GM19240 (cell line): ENCODE results near the gene ARMC3.
A peak's percentile ranks its signal among the peaks of the same experiment; 100 is the strongest.

Experiments used
- DNase-seq: peaks from one replicate; pipeline ENCODE4 v3.0.0; 2011; ENCODE audit warnings: low spot score; ENCODE audit not compliant: insufficient read length

Gene ARMC3

DNA sequence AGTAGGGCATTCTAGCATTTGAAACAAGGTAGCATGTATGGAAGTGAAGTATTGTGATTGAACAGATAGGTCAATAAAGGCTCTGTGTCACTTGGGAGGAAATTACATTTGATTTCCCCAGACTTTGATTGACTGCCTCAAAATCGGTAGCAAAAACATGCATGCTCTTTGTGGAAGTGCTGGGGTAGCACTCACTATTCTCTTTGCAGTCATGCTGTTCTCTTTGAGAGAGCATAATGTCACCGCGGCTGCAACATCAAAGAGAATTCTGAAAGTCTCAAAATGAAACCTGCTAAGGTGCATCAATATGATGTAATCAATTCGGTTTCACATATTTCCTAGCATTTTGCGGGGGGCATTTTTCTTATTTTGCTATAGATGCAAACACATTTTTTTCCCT, 64.2 kb downstream of the ARMC3 start:
- DNase-seq, result no peak

DNA sequence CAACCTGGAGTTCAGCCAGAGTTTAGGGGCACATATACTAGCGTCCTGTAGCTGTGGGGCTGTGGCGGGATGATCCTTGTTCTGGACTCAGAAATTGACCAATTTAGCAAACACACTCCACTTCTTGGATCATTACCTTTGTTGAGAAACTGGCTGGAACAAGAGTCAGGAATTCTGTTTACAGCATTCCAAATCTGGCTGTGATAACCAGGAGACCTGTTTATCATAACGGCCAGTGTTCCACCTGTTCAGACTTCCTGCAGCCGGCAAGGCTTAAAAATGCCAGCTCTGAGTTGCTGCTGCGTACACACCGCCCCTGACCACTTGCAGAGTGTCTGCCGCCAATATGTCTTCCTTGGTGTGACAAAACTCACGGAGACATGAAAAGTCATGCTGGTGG, 64.8 kb downstream of the ARMC3 start:
- no peak for DNase-seq

DNA sequence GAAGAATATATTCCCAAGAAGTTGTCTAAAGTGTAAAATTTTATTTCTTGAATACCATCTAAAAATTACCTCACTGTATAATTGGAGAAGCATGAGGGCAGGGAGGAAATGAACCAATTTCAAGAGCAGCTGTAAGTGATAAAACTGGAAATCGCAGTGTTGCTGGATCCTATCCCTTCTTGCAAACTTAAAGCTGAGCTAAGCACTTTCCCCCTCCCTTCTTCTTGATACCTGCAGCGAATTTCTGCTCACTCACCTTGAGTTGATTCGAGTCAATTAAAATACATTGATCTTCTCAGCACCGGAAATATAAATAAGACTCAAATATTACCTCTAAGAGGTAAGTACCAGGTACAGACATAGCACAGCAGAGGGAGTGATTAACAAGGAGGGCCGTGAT, 65.5 kb downstream of the ARMC3 start:
- DNase-seq, result no peak

DNA sequence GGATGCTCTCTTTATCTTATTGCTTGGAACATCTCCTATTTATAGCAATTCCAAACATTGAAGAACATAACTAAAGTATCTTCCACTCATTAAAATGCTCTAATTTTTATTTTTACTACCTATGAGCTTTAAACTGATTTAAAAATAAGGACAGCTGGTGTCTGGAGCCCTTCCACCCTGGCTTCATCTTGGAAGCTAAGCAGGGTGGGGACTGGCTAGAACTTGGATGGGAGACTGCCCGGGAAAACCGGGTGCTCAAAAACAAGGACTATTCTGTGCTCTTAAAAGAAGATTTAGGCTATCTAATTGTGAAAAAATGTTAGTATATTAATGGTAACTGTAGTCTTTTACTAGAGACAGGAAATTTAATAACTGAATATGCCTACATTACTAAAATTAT, 69.2 kb downstream of the ARMC3 start:
- DNase-seq, result no peak

DNA sequence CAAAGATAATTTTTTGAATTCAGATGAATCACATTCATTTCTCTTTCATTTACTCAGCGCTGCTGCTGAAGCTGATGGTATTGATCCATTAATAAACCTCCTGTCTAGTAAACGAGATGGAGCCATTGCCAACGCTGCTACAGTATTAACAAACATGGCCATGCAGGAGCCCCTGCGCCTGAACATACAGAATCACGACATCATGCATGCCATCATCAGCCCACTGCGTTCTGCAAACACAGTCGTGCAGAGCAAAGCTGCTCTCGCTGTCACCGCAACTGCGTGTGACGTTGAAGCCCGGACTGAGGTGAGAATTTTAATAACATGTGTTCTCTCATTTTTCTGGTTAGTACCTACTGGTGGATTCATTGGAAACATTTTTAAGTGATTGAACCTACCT, 70.2 kb downstream of the ARMC3 start:
- DNase-seq, result no peak

DNA sequence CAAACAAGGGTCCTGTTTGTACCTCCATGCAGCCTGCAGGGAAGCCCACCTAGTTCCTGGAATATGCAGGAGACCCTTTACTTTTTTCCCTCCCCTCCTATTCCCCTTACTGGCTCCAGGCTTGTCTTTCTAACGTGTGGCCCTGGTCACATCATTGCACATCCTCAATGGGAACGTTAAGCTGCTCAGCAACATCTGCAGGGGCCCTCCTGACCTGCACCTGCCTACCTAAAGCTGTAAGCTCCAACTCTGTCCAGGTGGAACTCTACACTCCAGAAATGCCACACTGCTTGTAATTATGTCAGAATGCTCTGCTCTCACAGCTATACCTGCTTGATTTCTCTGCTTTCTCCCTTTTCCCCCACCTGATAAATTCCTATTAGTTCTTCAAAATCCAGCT, 72.1 kb downstream of the ARMC3 start:
- no peak for DNase-seq

DNA sequence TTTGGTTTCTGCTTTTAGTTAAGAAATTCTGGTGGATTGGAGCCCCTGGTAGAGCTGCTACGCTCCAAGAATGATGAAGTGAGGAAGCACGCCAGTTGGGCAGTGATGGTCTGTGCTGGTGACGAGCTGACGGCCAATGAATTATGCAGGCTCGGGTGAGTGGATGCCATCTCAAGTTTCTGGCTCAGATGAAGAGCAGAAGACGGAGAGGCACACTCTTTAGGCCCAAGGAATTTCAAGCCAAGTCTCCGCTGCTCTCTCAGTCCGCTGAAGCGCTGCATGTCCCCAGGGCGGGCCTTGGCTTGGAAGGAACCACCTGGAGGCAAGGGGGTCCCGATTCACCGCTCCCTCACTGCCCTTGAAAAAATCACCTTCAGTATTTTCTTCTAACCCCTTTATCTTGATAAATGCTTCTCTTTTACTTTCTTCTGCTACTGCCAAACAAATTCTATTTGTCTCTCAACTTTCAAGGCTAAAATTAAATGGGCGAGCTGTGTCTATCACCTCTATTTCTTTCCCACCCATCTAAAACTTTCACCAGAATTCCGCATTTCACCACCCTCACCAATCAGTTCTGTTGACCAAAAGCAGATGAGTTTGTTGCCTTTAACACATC, 74.2 kb downstream of the ARMC3 start:
- DNase-seq, result no peak

DNA sequence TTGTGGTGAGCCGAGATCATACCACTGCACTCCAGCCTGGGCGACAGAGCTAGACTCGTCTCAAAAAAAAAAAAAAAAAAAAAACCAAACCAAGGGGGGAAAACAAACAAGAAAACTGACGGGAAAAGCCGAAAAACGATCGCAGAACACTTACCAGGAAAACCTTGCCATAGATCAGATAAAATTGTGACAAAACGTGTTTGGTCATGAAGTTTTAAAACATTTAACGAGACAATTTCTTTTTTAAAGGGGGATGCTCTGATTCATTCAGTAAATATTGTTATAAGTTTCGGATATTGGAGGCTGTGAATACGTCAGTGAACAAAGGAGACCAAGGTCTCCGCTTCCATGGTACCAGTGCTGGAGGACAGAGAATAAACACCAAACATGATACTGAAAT, 77.3 kb downstream of the ARMC3 start:
- no peak for DNase-seq

DNA sequence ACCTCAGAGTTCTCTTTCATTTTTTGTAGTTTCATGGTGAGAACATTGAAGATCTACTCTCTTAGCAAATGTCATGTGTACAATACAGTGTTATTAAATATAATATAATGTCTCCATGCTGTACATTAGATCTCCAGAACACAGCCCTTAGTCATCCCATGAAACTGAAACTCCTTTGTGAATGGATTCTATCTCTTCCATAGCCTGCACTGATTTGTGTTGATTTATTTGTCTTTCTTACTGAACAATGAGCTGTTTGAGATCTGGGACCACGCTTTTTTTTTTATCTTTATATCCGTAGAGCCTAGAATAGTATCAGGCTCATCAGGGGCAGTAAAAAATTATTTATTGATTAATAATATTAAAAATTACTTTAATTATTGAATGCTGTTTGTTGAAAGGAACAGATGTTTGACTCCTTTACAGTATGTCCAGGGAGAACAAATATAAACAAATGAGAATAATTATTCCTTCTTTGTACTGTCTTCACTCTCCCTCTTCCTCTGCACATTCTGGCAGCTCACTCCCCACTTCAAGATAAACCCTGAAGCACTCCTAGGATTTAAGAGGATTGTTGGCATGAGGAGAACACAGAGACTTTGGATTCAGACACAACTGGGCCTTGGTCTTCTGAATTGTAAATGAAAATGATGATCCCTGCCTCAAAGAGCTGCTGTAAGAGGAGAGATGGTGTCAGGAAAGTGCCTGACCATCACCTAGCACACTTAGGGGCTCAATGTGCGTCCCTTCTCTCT, 85.9 kb downstream of the ARMC3 start:
- DNase-seq, result no peak

DNA sequence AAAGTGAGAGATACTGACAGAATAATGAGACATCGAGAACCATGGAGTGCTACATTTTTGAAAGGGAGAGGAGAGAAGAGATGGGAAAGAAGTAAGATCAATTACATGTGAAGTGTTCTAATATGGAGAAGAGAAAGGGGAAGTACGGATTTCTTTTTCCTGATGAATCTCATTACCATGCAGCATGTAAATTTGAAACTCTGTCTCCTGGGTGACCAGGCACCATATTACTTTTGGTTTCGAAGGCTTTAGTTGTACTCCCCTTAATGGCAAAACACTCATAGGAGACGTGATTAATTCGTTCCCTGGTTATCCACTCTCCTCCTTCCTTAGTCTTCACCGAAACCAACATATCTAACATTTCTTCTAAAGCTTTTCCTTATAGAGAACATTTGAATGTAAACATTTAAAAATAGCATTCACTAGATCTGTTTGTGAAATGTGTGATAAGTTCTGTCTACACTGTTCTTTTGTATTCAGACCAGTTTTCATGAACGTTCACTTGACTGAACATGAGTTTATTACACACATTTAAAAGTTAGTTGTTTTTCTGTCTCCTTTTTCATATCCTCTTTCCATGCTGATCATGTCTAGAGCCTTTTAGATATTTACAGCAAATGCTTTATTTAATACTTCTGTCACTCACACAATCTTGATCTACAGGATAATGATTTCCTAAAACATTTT, 87.3 kb downstream of the ARMC3 start:
- peak; percentile 58 for DNase-seq

DNA sequence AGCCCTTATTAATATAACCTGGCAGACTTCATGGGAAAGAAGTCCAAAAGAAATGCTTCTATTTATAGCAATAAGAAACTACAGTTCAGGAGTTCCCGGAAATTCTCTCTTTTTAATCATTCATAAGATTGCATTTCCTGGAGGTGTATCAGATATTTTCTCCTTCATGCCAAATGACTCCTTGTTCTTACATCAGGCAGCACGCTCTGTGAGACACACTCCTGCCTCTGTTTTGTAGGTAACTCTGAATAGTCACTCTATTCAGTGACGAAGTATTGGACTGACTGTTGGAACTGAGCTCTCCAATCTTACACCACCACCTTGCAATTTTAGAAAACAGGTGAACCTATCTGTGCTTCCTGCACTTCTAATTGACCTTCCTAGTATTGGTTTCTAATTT, 88.8 kb downstream of the ARMC3 start:
- DNase-seq, result no peak

DNA sequence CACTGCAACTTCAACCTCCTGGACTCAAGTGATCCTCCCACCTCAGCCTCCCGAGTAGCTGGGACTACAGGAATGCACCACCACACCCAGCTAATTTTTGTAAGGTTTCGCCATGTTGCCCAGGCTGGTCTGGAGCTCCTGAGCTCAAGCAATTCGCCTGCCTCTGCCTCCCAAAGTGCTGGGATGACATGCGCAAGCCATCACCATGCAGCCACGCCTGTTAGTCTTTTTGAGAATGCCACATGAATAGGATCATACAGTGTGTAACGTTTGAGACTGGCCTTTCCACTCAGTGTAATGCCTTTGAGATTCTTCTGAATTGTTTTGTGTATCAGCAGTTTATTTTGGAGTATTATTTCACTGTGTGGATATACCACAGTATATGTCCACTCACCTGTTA, 91.8 kb downstream of the ARMC3 start:
- DNase-seq, result no peak

DNA sequence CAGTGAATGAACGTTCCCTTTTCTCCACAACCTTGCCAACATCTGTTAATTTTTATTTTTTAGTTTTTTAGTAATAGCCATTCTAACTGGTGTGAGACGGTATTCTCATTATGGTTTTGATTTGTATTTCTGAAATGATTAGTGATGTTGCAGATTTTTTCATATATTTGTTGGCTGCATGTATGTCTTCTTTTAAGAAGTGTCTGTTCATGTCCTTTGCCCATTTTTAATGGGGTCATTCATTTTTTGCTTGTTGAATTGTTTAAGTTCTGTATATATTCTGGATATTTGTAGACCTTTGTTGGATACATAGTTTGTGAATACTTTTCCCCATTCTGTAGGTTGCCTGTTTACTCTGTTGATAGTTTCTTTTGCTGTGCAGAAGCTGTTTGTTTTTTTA, 93.6 kb downstream of the ARMC3 start:
- no peak for DNase-seq

DNA sequence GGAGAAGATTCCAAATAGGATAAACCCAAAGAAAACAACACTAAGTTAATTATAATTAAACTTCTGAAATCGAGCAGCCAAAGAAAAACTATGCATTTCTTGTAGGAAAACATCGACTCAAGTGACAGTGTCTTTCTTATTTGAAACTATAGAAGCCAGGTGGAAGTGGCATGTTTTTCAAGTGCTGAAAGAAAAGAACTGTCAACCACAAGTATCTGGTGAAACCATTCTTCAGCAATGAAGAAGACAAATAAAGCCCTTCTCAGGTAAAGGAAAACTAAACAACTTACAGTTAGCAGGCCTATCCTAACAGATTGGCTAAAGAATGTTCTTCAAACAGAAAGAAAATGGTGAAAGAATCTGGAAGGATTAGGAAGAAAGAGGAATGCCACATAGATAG, 96.1 kb downstream of the ARMC3 start:
- DNase-seq, result no peak

DNA sequence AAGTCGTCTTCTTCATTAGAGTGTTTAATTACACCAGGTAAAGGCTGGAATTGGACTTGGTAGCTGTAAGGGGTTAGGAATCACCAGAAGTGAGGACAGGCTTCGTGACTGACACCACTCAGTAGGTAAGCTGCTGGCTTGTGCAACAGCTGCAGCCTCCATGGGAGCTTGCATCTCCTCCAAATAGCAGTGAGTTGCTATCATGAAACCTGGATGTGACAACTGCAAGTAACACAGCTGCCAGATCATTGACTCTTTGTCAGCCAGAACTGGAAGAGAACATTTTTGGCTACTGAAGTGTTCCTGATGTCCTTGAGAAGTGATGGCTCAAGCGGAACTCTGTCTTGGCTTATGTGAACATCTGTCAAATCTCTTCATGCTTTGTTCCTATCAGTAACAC, 103.5 kb downstream of the ARMC3 start:
- no peak for DNase-seq

DNA sequence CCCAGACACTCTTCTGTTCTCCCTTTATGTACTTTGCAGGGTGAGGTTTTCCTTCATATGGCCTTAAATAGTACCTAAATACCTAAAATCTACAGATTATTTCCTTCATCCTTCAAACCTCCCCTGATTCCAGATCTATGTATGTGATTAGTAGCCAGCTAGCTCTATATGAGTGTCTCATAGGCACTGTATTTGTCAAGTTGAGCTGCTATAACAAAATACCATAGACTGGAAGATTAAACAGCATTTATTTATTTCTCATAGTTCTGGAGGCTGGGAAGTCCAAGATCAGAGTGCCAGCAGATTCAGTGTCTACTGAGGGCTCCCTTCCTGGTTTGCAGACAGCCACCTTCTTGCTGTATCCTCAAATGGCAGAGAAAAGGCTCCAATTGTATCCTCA, 106.9 kb downstream of the ARMC3 start:
- DNase-seq, result no peak

DNA sequence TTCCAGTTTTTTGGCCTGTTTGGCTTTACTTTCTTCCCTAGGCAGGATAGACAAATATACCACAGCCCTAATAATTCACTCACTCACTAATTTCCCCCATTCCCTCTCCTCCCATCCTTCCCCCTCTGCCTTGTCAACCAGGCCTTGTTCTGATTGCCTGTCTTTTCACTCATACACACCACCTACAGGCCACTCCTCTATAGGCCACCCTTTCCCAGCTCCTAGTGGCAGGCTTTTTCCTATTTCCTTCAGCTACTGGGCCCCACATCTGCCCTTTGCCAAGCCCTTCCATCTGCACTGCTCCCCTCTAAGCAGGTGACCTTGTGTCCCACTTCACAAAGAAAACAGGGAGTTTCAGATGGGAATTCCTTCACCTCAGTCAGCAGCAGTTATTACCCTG, 107.7 kb downstream of the ARMC3 start:
- no peak for DNase-seq

DNA sequence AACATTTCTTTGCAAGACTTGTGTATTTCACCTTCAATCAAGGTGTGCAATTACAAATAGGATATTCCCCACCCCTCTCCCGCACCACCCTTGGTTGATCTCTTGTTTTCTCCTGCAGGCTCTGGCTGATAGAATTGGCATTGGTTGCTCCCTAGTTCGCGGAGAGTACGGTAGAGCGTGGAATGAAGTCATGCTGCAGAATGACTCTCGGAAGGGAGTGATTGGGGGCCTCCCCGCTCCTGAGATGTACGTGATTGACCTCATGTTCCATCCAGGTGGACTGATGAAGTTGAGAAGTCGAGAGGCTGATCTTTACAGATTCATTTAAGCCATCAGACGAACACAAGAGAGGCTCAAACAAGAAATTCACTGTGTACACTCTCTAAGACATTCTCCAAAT, 109.3 kb downstream of the ARMC3 start:
- no peak for DNase-seq

DNA sequence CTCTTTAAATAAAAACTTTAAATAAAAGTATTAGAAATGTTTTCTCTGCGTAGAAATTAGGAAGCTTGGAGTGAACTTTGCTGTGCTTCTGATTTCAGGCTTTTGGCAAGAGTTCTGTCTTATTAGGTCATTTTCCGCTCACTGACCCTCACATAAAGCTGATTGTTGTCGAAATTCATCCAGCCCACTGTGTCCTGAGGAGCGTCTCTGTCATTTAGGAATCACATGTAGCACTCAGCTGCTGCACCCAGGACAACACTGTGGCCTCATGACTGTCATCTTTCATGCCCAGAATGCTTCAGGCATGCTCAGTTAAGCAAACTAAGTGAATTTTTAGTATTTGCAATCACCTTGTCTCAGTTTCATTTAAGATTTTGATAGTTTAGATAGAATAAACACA, 109.7 kb downstream of the ARMC3 start:
- DNase-seq, result no peak

DNA sequence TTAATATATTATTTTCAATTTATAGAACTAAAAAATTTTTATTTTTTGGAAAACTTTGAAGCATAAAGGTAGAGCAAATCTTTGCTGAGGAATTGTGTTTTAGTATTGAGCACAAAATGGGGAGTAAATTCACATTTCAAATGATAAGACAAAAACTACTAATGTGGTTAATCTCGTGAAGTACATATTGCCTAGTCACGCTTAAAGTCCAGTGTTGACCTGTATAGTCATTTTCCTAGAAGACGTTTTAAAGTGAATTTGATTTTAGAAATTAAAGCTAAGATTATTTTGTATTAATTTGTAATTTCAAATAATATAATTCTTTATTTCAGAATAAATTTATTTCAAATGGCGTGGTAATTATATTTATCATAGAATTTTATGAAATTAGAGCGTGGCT, 110.3 kb downstream of the ARMC3 start:
- DNase-seq, result no peak

DNA sequence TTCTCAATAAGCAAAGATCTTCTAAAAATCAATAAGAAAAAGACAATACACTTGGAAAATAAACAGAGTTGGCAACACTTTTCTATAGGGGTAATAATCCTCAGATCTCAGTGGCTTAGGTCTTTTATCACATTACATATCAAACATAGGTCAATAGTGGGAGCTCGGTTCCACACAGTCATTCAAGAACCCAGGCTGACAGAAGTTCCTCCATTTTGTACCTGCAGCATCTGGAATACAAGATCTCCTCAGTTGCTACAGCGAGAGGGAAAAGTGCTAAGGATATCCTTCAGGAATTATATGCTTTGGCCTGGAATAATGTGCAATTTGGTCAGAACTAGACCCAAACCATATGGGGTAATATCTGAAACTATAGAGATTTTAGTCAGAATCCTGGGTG, 112.1 kb downstream of the ARMC3 start:
- DNase-seq, result no peak

DNA sequence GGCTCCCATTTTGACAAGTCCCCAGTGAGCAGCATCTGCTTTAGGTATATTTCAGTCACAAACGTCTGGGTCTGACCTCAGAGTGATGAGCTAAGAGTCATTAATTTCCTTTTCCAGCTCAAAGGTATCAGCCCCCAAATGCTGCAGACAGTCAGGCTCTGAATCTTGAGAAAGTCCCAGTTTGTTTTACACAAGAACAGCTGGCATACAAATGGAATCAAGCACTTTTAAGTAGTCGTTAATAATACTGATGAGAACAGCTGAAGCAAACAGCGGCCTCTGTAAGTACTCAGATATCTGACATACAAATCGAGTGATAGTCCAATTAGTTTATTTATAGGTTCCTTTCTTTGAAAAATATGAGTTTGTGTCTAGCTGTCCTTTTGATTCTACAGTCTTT, 118.2 kb downstream of the ARMC3 start:
- no peak for DNase-seq
